Neural cell (in vitro differentiated cells): ENCODE data around the gene TLX2. TPM values are rescaled to one million over a fixed set of nuclear protein-coding genes. Genes with fewer than 3 reads are reported as not detected.
A peak's percentile ranks its signal among the peaks of the same experiment; 100 is the strongest.

Experiments
- H2AFZ ChIP-seq: fragments of 200-600, 300-800 bp; sonication (generic), shearing (Covaris generic); 2 replicates; pipeline ENCODE4 v1.6.0; 2014; ENCODE audit warnings: low read depth, mild to moderate bottlenecking, antibody characterized with exemption, low read length, moderate library complexity
- H3F3A ChIP-seq: fragments of 200-600 bp; shearing (Covaris generic); 2 replicates; pipeline ENCODE4 v1.6.1; 2016; ENCODE audit warnings: mild to moderate bottlenecking, moderate library complexity, mixed read lengths, antibody characterized with exemption, low read length; ENCODE audit not compliant: insufficient read depth, poor library complexity, severe bottlenecking
- H3K27ac ChIP-seq: fragments of 200-600, 300-800 bp; sonication (generic), shearing (Covaris generic); 2 replicates; pipeline ENCODE4 v1.5.1; 2014; ENCODE audit warnings: mild to moderate bottlenecking, low read length, moderate library complexity
- H3K27me3 ChIP-seq: fragments of 300-800, 200-600 bp; sonication (generic), shearing (Covaris generic); 2 replicates; pipeline ENCODE4 v1.6.0; 2014; ENCODE audit warnings: mild to moderate bottlenecking, low read depth, low read length, moderate library complexity; ENCODE audit not compliant: insufficient read depth
- H3K36me3 ChIP-seq: fragments of 300-800, 200-600 bp; sonication (generic), shearing (Covaris generic); 2 replicates; pipeline ENCODE4 v1.5.1; 2014; ENCODE audit warnings: mild to moderate bottlenecking, antibody characterized with exemption, low read length, moderate library complexity; ENCODE audit not compliant: insufficient read depth
- H3K4me2 ChIP-seq: fragments of 300-800, 200-600 bp; sonication (generic), shearing (Covaris generic); 2 replicates; pipeline ENCODE4 v1.6.0; 2014; ENCODE audit warnings: mild to moderate bottlenecking, low read length
- H3K4me3 ChIP-seq: fragments of 300-800, 200-600 bp; sonication (generic), shearing (Covaris generic); 2 replicates; pipeline ENCODE4 v1.5.1; 2014; ENCODE audit warnings: mild to moderate bottlenecking, low read length, moderate library complexity
- H3K79me2 ChIP-seq: fragments of 200-600 bp; shearing (Covaris generic); replicated peaks from 2 replicates; pipeline ENCODE4 v1.6.0; 2014; ENCODE audit warnings: mild to moderate bottlenecking, low read length, moderate library complexity; ENCODE audit not compliant: insufficient read depth
- H3K9ac ChIP-seq: fragments of 300-800, 200-600 bp; sonication (generic), shearing (Covaris generic); 2 replicates; pipeline ENCODE4 v1.6.1; 2016; ENCODE audit warnings: mild to moderate bottlenecking, low read length, mixed read lengths
- H3K9me2 ChIP-seq: fragments of 200-600 bp; shearing (Covaris generic); 2 replicates; pipeline ENCODE4 v1.6.1; 2016; ENCODE audit warnings: mild to moderate bottlenecking, low read length, mixed read lengths; ENCODE audit not compliant: insufficient read depth
- H3K9me3 ChIP-seq: fragments of 200-600, 300-800 bp; sonication (generic), shearing (Covaris generic); 2 replicates; pipeline ENCODE4 v1.6.1; 2016; ENCODE audit warnings: mild to moderate bottlenecking, mixed run types, low read length, moderate library complexity, mixed read lengths
- H4K20me1 ChIP-seq: fragments of 200-600 bp; shearing (Covaris generic); 2 replicates; pipeline ENCODE4 v1.6.1; 2016; ENCODE audit warnings: mild to moderate bottlenecking, mixed run types; ENCODE audit not compliant: insufficient read depth
- EP300 ChIP-seq: fragments of 450-650 bp; conservative IDR thresholded peaks from 2 replicates; pipeline ENCODE4 v1.6.1; 2014; ENCODE audit warnings: antibody characterized with exemption, mild to moderate bottlenecking, moderate library complexity; ENCODE audit not compliant: poor library complexity, severe bottlenecking
- EZH2 ChIP-seq: fragments of 200-600, 300-800 bp; shearing (Covaris generic), sonication (generic); IDR thresholded peaks from 2 replicates; pipeline ENCODE4 v1.6.1; 2014; ENCODE audit warnings: antibody characterized with exemption, low read length, borderline replicate concordance, mild to moderate bottlenecking; ENCODE audit not compliant: insufficient read depth, poor library complexity, severe bottlenecking
- MXI1 ChIP-seq: fragments of 450-650 bp; conservative IDR thresholded peaks from 2 replicates; pipeline ENCODE4 v1.6.1; 2014; ENCODE audit warnings: antibody characterized with exemption, mild to moderate bottlenecking; ENCODE audit not compliant: poor library complexity, severe bottlenecking
- POLR2AphosphoS5 ChIP-seq: IDR thresholded peaks from 2 replicates; pipeline ENCODE4 v1.6.1; 2012
- RAD21 ChIP-seq: fragments of 450-650 bp; conservative IDR thresholded peaks from 2 replicates; pipeline ENCODE4 v1.6.1; 2014; ENCODE audit warnings: antibody characterized with exemption, mild to moderate bottlenecking, moderate library complexity
- SMC3 ChIP-seq: fragments of 450-650 bp; conservative IDR thresholded peaks from 2 replicates; pipeline ENCODE4 v1.6.1; 2014; ENCODE audit warnings: antibody characterized with exemption, mild to moderate bottlenecking, moderate library complexity; ENCODE audit not compliant: poor library complexity
- TAF1 ChIP-seq: IDR thresholded peaks from 2 replicates; pipeline ENCODE4 v1.6.1; 2012; ENCODE audit warnings: low read depth
- polyA plus RNA-seq: library from polyadenylated mRNA; depleted of rRNA; stranded (reverse); fragments of >200 nt; gene quantifications from 2 replicates; pipeline ENCODE4 v1.2.3, GENCODE V29; 2014
- TF ChIP-seq, protein P1 (sequence below): fragments of 450-650 bp; IDR thresholded peaks from 2 replicates; pipeline ENCODE4 v1.5.1; 2014; ENCODE audit warnings: antibody characterized with exemption, mild to moderate bottlenecking, moderate library complexity; ENCODE audit not compliant: poor library complexity, severe bottlenecking
- TF ChIP-seq, protein P2 (sequence below): IDR thresholded peaks from 2 replicates; pipeline ENCODE4 v1.6.1; 2012; ENCODE audit warnings: borderline replicate concordance

Gene TLX2
- polyA plus RNA-seq, 1 donor from 2014 or later: not detected

DNA sequence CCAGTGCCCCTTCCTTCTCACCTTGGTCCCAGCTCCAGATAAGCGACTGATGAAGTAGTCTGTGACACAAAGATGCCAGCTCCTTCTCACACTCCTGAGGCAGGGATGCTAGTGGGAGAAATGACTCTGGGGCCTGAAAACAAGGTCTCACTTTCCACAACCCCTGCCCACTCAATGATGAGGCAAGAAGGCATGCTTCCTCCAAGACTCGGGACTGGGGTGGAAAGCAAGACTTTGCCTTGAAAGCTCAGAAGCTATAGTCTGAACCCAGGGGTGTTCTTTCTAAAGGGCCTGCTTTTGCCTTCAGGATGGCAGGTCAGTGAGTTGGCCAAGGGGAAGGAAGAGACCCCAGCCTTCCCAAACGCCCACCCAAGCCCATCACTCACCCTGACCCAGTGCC lies 32.8 kb upstream of the TLX2 start:
- Histone ChIP-seq H3K27ac (peak overlapping the region; percentile 87), H3K36me3 (peaks cover 3% of the 10 kb centered on the region)

DNA sequence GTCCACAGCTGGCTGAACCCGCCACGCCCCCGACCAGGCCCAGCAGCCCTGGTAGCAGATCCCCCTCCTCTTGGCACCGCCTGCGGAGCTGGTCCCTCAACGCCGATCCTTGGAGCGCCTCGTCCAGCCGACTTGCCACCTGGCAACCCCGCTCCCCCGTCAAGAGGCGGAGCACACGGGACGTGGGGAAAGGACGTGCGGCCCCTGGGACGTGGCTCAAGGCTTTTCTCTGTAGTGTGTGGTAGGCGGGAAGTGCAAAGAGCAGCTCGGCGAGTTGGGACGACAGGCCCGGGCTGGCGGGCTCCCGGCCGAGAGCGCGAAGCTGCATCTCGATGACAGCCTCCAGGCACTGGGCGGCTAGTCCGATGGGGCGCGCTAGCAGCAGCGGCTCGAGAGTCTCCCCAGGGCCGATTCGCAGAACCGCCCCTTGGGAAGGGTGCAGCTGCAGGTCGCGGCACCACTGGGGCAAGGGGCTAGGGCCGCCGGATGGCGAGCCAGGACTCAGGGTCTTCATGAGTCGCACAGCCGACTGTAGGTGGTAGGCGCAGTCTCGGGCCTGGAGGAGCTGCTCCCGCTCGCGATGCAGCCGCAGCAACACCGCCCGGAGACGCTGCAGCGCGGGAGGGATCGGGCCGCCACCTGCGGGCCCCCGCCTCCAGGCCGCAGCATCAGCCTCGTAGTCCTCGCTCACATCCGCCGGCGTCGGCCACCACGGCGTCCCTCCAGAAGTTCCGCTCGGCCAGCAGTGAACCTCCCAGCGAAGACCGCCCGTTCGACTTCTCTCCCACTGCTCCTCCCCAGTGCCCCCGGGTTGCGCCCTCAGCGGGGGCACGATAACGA lies 32.1 kb upstream of the TLX2 start:
- H3K9me3 ChIP-seq: no peaks in the 10 kb centered on the region
- H3K36me3 ChIP-seq: peaks cover 3% of the 10 kb centered on the region
- no peaks in the 10 kb centered on the region for H3K27me3 ChIP-seq
- H3K27ac ChIP-seq: peak overlapping the region; percentile 87
- no peaks in the 10 kb centered on the region for H3F3A ChIP-seq
- H3K9me2 ChIP-seq: no peaks in the 10 kb centered on the region
- H2AFZ ChIP-seq: peak overlapping the region; percentile 69
- TF ChIP-seq RAD21 (no peak), TAF1 (no peak), EP300 (no peak), POLR2AphosphoS5 (no peak), MXI1 (no peak), EZH2 (no peak), SMC3 (no peak)
- TF ChIP-seq, protein P1, sequence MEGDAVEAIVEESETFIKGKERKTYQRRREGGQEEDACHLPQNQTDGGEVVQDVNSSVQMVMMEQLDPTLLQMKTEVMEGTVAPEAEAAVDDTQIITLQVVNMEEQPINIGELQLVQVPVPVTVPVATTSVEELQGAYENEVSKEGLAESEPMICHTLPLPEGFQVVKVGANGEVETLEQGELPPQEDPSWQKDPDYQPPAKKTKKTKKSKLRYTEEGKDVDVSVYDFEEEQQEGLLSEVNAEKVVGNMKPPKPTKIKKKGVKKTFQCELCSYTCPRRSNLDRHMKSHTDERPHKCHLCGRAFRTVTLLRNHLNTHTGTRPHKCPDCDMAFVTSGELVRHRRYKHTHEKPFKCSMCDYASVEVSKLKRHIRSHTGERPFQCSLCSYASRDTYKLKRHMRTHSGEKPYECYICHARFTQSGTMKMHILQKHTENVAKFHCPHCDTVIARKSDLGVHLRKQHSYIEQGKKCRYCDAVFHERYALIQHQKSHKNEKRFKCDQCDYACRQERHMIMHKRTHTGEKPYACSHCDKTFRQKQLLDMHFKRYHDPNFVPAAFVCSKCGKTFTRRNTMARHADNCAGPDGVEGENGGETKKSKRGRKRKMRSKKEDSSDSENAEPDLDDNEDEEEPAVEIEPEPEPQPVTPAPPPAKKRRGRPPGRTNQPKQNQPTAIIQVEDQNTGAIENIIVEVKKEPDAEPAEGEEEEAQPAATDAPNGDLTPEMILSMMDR: no peak
- TF ChIP-seq, protein P2, sequence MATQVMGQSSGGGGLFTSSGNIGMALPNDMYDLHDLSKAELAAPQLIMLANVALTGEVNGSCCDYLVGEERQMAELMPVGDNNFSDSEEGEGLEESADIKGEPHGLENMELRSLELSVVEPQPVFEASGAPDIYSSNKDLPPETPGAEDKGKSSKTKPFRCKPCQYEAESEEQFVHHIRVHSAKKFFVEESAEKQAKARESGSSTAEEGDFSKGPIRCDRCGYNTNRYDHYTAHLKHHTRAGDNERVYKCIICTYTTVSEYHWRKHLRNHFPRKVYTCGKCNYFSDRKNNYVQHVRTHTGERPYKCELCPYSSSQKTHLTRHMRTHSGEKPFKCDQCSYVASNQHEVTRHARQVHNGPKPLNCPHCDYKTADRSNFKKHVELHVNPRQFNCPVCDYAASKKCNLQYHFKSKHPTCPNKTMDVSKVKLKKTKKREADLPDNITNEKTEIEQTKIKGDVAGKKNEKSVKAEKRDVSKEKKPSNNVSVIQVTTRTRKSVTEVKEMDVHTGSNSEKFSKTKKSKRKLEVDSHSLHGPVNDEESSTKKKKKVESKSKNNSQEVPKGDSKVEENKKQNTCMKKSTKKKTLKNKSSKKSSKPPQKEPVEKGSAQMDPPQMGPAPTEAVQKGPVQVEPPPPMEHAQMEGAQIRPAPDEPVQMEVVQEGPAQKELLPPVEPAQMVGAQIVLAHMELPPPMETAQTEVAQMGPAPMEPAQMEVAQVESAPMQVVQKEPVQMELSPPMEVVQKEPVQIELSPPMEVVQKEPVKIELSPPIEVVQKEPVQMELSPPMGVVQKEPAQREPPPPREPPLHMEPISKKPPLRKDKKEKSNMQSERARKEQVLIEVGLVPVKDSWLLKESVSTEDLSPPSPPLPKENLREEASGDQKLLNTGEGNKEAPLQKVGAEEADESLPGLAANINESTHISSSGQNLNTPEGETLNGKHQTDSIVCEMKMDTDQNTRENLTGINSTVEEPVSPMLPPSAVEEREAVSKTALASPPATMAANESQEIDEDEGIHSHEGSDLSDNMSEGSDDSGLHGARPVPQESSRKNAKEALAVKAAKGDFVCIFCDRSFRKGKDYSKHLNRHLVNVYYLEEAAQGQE: no peak
- H3K4me3 ChIP-seq: peak overlapping the region; percentile 100
- peaks cover 26% of the 10 kb centered on the region for H3K79me2 ChIP-seq
- H4K20me1 ChIP-seq: no peaks in the 10 kb centered on the region
- H3K4me2 ChIP-seq: peak overlapping the region; percentile 84
- H3K9ac ChIP-seq: peak overlapping the region; percentile 94

More for the DNA sequence above, 32.8 kb upstream of the TLX2 start:
- Histone ChIP-seq H3F3A (no peaks in the 10 kb centered on the region), H3K4me2 (peak overlapping the region; percentile 84), H3K27me3 (no peaks in the 10 kb centered on the region), H3K9me3 (no peaks in the 10 kb centered on the region), H3K9me2 (no peaks in the 10 kb centered on the region), H3K79me2 (peaks cover 26% of the 10 kb centered on the region), H2AFZ (no peak overlapping the region), H3K4me3 (peak overlapping the region; percentile 100), H3K9ac (peak overlapping the region; percentile 94), H4K20me1 (no peaks in the 10 kb centered on the region)
- no peak for TF ChIP-seq SMC3
- no peak for TF ChIP-seq EP300
- TF ChIP-seq, protein P2: no peak
- TF ChIP-seq MXI1: no peak
- no peak for TF ChIP-seq EZH2
- TF ChIP-seq TAF1: no peak
- no peak for TF ChIP-seq RAD21
- TF ChIP-seq, protein P1: no peak
- TF ChIP-seq POLR2AphosphoS5: no peak
